Measurements from ENCODE around the gene CCDC3. TPM values are rescaled to one million over a fixed set of nuclear protein-coding genes. Genes with fewer than 3 reads are reported as not detected.

Gene CCDC3
- total and polyA plus RNA-seq, 2 of the 8 experiments (the other 6 are each of a cell fraction or from before 2014, with no cell fraction given) = 3.4 to 3.7 TPM

DNA sequence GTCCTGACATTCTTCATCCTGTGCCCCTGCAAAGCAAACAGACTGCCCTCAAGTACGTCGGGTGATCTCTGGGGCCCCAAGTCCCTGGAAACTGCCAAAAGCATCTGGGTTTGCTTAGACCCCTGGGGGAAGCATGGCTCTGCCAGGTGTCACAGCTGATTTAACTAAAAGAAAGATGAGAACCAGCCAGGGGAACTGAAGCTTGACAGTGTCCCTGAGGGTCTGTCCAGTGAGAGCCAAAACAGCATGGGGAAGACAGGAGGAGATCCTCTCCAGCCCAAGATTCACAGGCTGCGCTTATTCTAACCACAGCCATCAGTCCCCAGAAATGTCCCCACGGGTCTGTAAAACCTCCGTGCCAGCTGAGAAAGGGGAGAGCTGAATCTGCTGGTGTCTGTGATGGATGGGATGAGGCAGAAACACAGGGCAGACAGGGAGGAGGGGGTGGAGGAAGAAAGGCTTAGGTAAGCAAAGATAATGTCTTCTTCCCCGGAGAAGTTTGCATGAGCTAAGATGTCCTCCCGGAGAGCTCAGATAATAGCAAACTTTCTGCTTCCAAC is 21.3 kb downstream of the CCDC3 start:
- TF ChIP-seq, protein P1, sequence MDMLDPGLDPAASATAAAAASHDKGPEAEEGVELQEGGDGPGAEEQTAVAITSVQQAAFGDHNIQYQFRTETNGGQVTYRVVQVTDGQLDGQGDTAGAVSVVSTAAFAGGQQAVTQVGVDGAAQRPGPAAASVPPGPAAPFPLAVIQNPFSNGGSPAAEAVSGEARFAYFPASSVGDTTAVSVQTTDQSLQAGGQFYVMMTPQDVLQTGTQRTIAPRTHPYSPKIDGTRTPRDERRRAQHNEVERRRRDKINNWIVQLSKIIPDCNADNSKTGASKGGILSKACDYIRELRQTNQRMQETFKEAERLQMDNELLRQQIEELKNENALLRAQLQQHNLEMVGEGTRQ (IDR thresholded peaks at IDR 0.05; ENCODE audit: low read length) = no peak
- no peak for TF ChIP-seq GTF2F1 (IDR thresholded peaks at IDR 0.05; ENCODE audit: borderline replicate concordance, low read depth, low read length)
- TF ChIP-seq SIRT6 (IDR thresholded peaks at IDR 0.05; ENCODE audit: low read length) = no peak
- TF ChIP-seq, protein P2, sequence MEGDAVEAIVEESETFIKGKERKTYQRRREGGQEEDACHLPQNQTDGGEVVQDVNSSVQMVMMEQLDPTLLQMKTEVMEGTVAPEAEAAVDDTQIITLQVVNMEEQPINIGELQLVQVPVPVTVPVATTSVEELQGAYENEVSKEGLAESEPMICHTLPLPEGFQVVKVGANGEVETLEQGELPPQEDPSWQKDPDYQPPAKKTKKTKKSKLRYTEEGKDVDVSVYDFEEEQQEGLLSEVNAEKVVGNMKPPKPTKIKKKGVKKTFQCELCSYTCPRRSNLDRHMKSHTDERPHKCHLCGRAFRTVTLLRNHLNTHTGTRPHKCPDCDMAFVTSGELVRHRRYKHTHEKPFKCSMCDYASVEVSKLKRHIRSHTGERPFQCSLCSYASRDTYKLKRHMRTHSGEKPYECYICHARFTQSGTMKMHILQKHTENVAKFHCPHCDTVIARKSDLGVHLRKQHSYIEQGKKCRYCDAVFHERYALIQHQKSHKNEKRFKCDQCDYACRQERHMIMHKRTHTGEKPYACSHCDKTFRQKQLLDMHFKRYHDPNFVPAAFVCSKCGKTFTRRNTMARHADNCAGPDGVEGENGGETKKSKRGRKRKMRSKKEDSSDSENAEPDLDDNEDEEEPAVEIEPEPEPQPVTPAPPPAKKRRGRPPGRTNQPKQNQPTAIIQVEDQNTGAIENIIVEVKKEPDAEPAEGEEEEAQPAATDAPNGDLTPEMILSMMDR (IDR thresholded peaks at IDR 0.05; ENCODE audit: control extremely low read depth in 1 of 3, insufficient read depth in 1 of 3, low read depth in 1 of 3, low read length in 3 of 3) = no peak
- TF ChIP-seq JUN (IDR thresholded peaks at IDR 0.05; ENCODE audit: low read depth, low read length) = no peak
- no peak for TF ChIP-seq RXRA (IDR thresholded peaks at IDR 0.05; ENCODE audit: insufficient read depth, low read depth, low read length)
- TF ChIP-seq GABPA (IDR thresholded peaks at IDR 0.05; ENCODE audit: borderline replicate concordance, insufficient read depth, low read length) = no peak
- no peaks in the 10 kb centered on the region for H3K9me3 ChIP-seq (ENCODE audit: insufficient read depth in 2 of 2, low read depth in 1 of 2, low read length in 1 of 2)
- no peak overlapping the region for H2AFZ ChIP-seq (ENCODE audit: low read length)
- H2BK120ac ChIP-seq (replicated peaks; ENCODE audit: low read depth, low read length) = no peak overlapping the region
- H3K4me2 ChIP-seq (ENCODE audit: insufficient read depth in 1 of 2, low read depth in 2 of 2, low read length in 2 of 2) = no peak overlapping the region
- no peak overlapping the region for H3K23ac ChIP-seq (ENCODE audit: insufficient read length)
- H4K8ac ChIP-seq (ENCODE audit: extremely low read depth, insufficient read depth, low read length) = no peak overlapping the region
- no peaks in the 10 kb centered on the region for H3K36me3 ChIP-seq (ENCODE audit: control insufficient read depth in 2 of 4, insufficient read depth in 4 of 4, low read length in 3 of 4)
- no peak overlapping the region for H3K9ac ChIP-seq (replicated peaks in 1 of 4; ENCODE audit: extremely low read depth in 1 of 4, low read depth in 3 of 4, low read length in 3 of 4)
- H3K4me1 ChIP-seq (replicated peaks in 1 of 4; ENCODE audit: control insufficient read depth in 3 of 4, insufficient read depth in 4 of 4, low read length in 3 of 4) = 0 out of 7 replicates have a peak, but pooled peaks cover 0 to 2% (median 0%) of the 10 kb centered on the region in 4 experiments
- H2BK20ac ChIP-seq (ENCODE audit: low read length) = no peak overlapping the region
- ChIA-PET POLR2A (ENCODE audit: partially characterized antibody) (no interaction called here), CTCF (ENCODE audit: partially characterized antibody) (interaction anchor here (0.8 to 1.2 kb wide), 5 partner anchors 8 to 269 kb away, joined by 3 read pairs; partner anchors contain the start of gene CCDC3)
- H2BK12ac ChIP-seq (ENCODE audit: low read depth, low read length) = no peak overlapping the region
- H3K27ac ChIP-seq (ENCODE audit: low read depth, low read length) = no peak overlapping the region
- FAIRE-seq (no peak), DNase-seq (ENCODE audit: low read depth in 1 of 2, low spot score in 2 of 2) (no peak)
- no peak overlapping the region for H3K18ac ChIP-seq (ENCODE audit: extremely low read depth, low read length)
- no peak overlapping the region for H2BK5ac ChIP-seq (ENCODE audit: low read depth, low read length)
- no peak overlapping the region for H4K5ac ChIP-seq (ENCODE audit: insufficient read length, low read depth, low read length)
- no peaks in the 10 kb centered on the region for H4K20me1 ChIP-seq (replicated peaks in 1 of 2; ENCODE audit: control insufficient read depth in 1 of 2, insufficient read depth in 2 of 2, low read length in 2 of 2)
- H4K91ac ChIP-seq (replicated peaks; ENCODE audit: insufficient read length, low read length) = no peak overlapping the region
- H3K14ac ChIP-seq (ENCODE audit: insufficient read length) = no peak overlapping the region
- H2BK15ac ChIP-seq (ENCODE audit: low read length) = no peak overlapping the region
- no peak overlapping the region for H3K56ac ChIP-seq (replicated peaks; ENCODE audit: insufficient read length, low read depth, low read length)
- H2AK5ac ChIP-seq (ENCODE audit: low read depth, low read length) = no peak overlapping the region
- no peaks in the 10 kb centered on the region for H3K79me2 ChIP-seq (ENCODE audit: control insufficient read depth in 1 of 2, insufficient read depth in 2 of 2, low read length in 2 of 2)
- H3K23me2 ChIP-seq (ENCODE audit: low read depth, low read length) = no peaks in the 10 kb centered on the region
- no peak overlapping the region for H3K4me3 ChIP-seq (ENCODE audit: extremely low read depth in 1 of 4, insufficient read depth in 2 of 4, low read depth in 3 of 4, low read length in 4 of 4)
- no peaks in the 10 kb centered on the region for H3K79me1 ChIP-seq (ENCODE audit: low read depth, low read length)
- WGBS, 2 experiments (ENCODE audit: extremely low coverage in 1 of 2, insufficient coverage in 1 of 2, insufficient read length in 1 of 2, insufficient replicate concordance in 2 of 2, low coverage in 1 of 2, low lambda C conversion rate in 2 of 2, missing lambda C conversion rate in 1 of 2) = 86% methylated on average over 7 of the region's 7 CpGs; no CpG with 5 or more reads in 1 of the 2 experiments
- H3K27me3 ChIP-seq (replicated peaks in 1 of 4; ENCODE audit: control insufficient read depth in 3 of 4, extremely low read depth in 1 of 4, insufficient read depth in 3 of 4, low read length in 3 of 4) = no peaks in the 10 kb centered on the region
- no peak overlapping the region for H3K4ac ChIP-seq (replicated peaks; ENCODE audit: insufficient read length, low read depth, low read length)

All from H1 (cell line).